GM12874 (cell line): ENCODE data around the gene CD93.

ENCODE experiments used
- TF ChIP-seq, protein P1 (sequence below): IDR thresholded peaks from 2 replicates; pipeline ENCODE4 v1.5.1; 2011; ENCODE audit warnings: low read depth, mild to moderate bottlenecking, control low read depth, low read length, moderate library complexity; ENCODE audit not compliant: insufficient read depth

Gene CD93

GRCh38 chr20:23050847-23051627 lies 35.1 kb downstream of the CD93 start:
- TF ChIP-seq, protein P1, sequence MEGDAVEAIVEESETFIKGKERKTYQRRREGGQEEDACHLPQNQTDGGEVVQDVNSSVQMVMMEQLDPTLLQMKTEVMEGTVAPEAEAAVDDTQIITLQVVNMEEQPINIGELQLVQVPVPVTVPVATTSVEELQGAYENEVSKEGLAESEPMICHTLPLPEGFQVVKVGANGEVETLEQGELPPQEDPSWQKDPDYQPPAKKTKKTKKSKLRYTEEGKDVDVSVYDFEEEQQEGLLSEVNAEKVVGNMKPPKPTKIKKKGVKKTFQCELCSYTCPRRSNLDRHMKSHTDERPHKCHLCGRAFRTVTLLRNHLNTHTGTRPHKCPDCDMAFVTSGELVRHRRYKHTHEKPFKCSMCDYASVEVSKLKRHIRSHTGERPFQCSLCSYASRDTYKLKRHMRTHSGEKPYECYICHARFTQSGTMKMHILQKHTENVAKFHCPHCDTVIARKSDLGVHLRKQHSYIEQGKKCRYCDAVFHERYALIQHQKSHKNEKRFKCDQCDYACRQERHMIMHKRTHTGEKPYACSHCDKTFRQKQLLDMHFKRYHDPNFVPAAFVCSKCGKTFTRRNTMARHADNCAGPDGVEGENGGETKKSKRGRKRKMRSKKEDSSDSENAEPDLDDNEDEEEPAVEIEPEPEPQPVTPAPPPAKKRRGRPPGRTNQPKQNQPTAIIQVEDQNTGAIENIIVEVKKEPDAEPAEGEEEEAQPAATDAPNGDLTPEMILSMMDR = peak; percentile 61

DNA sequence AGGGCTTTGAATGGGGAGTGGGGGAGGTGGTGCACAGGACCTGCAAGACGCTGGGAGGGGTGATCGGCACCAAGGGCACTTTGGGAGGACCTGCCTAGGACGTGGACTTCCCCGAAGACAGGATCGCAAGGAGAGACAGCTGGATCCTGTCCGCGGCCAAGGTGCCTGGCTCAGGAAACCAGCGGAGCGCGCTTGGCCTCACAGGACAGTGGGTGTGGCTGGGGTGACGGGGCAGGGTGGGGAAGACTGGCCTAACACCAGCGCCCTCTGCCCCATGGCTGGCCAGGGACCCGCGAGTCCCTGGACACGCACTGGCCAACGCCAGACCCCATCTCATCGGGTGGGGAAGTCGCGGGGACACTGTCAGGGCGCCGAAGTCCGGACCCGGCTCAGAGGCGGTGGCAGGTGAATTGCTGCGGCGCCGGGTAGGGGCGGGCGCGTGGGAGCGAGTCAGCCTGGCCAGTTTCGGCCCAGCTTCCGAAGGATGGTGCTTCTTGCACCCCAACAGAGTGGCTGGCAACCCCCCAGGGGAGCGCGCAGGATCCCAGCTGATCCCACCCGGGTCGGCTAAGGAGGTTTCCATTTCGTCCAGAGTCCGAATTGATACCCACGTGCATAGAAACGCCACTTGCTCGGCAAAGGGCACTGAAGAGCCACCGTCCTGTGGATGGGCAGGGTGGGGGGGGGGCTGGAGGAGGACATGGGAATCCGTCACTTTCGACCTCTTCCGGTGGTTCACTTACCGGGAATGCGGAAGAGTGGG lies 35.9 kb downstream of the CD93 start:
- TF ChIP-seq, protein P1 = no peak

- TF ChIP-seq, protein P1 = no peak
Measured at GRCh38 chr20:23049201-23050075, 36.7 kb downstream of the CD93 start, which contains the start of gene THBD. TSS of gene THBD (minus strand) at chr20:23049672. CDS start at chr20:23049504, 168 bp downstream.

DNA sequence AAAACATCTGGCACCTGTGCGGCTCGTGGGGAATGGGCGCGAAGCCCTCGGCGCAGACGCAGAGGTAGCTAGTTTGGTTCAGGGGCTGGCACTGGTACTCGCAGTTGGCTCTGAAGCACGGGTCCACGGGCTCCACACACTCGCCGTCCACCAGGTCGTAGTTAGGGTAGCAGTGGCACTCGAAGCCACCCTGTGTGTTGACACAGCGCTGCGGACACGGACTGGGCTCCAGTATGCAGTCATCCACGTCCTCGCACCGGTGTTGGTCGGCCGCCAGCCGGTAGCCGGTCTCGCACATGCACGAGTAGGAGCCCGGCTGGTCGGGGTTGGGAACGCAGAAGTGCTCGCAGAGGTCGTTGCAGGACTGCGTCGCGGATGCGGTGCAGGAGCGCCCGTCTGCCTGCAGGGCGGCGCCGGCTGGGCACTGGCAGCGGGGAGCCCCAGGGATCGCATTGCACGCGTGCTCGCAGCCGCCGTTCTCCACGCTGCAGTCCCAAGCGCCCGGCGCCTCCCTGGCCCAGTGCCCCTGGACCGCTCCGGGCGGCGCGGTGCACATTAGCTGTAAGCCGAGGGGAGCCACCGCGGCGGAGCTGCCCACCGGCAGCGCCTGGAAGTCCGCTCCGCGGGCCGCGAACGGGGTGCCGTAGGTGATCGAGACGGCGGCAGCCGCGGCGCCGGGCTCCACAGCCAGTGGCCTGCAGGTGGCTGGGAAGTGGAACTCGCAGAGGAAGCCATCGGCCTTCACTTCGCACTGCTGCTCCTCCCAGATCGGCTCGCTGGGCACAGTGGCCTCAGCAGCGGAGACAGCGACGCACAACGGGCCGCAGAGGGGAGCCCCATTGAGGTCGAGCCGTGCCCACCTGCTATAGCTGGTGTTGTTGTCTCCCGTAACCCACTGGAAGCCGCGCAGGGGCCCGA lies 37.6 kb downstream of the CD93 start:
- TF ChIP-seq, protein P1 = peak; percentile 37; the same call in 1 of the 2 replicates

DNA sequence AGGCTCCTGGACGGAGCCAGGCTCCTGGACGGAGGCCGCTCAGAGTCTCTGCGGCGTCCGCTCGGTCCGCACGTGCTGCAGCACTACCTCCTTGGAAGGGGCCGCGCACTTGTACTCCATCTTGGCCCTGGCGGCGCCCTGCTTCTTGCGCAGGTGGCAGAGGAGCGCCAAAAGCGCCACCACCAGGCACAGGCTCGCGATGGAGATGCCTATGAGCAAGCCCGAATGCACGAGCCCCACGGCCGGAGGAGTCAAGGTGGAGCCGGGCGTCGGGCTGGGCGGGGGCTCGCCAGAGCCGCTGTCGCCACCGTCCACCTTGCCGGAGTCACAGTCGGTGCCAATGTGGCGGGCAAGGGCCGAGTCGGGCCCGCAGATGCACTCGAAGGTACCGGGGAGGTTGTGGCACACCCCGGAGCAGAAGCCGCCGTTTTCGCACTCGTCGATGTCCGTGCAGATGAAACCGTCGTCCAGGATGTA lies 38.3 kb downstream of the CD93 start:
- TF ChIP-seq, protein P1 = no peak

- TF ChIP-seq, protein P1 = no peak
Measured at GRCh38 chr20:23047001-23047737, 39.0 kb downstream of the CD93 start.
